ENCODE data around the gene KCTD4. TPM values are rescaled to one million over a fixed set of nuclear protein-coding genes. Genes with fewer than 3 reads are reported as not detected.
A peak's percentile ranks its signal among the peaks of the same experiment; 100 is the strongest.

The KCTD4 gene
- total RNA-seq, 6 experiments from 2014 or later: not detected

DNA sequence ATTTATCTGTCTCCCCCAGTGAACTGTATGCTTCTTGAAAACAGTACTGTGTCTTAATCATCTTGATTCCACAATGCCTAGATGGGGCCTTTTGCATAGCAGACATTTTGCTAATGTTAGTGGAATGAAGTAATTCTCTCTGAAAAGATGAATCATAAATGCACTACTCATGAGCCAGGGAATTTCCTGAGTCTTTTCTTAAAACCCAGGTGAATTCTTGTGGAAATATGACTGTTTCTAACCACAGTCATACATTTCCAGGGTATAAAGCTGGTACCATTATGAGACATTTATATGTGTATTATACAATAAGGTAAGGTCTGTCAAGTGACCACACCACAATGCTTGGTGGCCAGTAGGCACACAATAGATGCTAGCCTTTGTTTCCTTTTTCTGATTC lies 5.5 kb upstream of the KCTD4 start:
- H3K27me3 ChIP-seq: no peaks in the 10 kb centered on the region
- TF ChIP-seq CTCF (IDR thresholded peaks at IDR 0.05) (no peak), POLR2A (IDR thresholded peaks at IDR 0.05) (no peak)
- ATAC-seq (peak in 2 of 4 donors; percentile 16 to 44), DNase-seq (no peak)
- H3K4me3 ChIP-seq: no peak overlapping the region
- no peaks in the 10 kb centered on the region for H3K9me3 ChIP-seq
- H3K36me3 ChIP-seq: no peaks in the 10 kb centered on the region
- H3K4me1 ChIP-seq: peaks cover 0 to 8% (median 0%) of the 10 kb centered on the region in 4 donors
- peak overlapping the region in 1 of 3 donors; percentile 3 for H3K27ac ChIP-seq
- intact Hi-C loops (cut with DNase I): no loop called here

DNA sequence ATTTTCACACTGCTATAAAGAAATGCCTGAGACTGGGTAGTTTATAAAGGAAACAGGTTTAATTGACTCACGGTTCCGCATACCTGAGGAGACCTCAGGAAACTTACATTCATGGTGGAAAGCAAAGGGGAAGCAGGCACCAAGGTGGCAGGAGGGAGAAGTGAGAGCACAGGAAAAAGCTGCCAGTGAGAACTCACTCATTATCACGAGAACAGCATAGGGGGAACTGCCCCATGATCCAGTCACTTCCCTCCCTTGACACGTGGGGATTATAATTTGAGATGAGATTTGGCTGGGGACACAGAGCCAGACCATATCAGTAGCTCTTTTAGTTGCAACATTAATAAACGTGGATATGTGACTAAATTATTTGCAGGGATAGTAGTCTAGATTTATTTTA lies 4.3 kb upstream of the KCTD4 start:
- 67% methylated on average over 5 of the region's 5 CpGs for WGBS (ENCODE audit: insufficient coverage, low coverage, low lambda C conversion rate, missing lambda C conversion rate)
- TF ChIP-seq POLR2A (IDR thresholded peaks at IDR 0.05): no peak
- no peak for TF ChIP-seq CTCF (IDR thresholded peaks at IDR 0.05)
- Histone ChIP-seq H3K4me3 (no peak overlapping the region), H3K4me1 (peaks cover 0 to 8% (median 0%) of the 10 kb centered on the region in 4 donors), H3K9me3 (no peaks in the 10 kb centered on the region), H3K27ac (no peak overlapping the region), H3K27me3 (no peaks in the 10 kb centered on the region), H3K36me3 (no peaks in the 10 kb centered on the region)
- intact Hi-C loops (cut with DNase I): no loop called here
- no peak for DNase-seq
- no peak for ATAC-seq

DNA sequence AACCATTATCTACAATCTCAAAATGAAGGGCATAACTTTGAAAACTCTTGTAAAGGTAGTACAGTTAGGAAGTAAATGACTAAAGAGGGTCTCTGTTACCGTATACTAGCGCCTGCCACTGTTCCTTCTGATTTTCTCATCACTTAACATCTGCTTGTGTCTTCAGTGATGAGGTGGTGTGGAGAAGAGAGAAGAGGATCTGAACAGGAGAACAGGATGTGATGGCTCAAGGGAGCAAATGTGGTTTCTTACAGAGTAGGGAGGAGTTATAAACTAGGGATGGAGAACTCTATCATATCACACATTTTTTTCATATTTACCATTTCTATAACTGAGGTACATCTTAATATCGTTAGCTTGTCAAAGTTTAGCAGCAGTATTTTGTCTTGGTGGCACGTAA lies 1.1 kb downstream of the KCTD4 start:
- TF ChIP-seq POLR2A (IDR thresholded peaks at IDR 0.05): no peak
- TF ChIP-seq CTCF (IDR thresholded peaks at IDR 0.05): no peak
- ATAC-seq: no peak
- Histone ChIP-seq H3K4me3 (no peak overlapping the region), H3K27ac (no peak overlapping the region), H3K9me3 (no peaks in the 10 kb centered on the region), H3K27me3 (no peaks in the 10 kb centered on the region), H3K36me3 (no peaks in the 10 kb centered on the region), H3K4me1 (peaks cover 0 to 13% (median 2%) of the 10 kb centered on the region in 4 donors)
- intact Hi-C loops (cut with DNase I): no loop called here
- DNase-seq: no peak
- WGBS (ENCODE audit: insufficient coverage, low coverage, low lambda C conversion rate, missing lambda C conversion rate): 82% methylated on average over 4 of the region's 4 CpGs

DNA sequence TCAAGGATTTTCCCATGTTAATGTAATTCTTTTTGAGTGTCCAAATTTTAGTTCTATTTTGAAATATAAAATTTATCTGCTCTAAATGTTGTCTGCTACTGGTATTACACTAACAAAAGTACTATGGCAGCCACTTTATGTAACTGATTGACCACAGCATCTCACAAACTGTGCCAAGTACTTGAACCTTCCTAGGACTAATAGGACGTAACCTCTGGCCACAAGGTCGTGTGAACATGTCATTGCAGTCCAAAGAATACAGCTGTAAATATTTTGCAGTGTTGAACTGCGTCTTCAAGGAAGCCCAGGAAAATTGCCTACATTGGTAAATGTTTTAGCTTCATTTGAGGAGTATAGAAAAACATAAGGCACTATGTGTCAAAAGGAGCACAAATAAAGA lies 1.9 kb downstream of the KCTD4 start:
- peak in 2 of 4 donors; percentile 32 to 34 for ATAC-seq
- Histone ChIP-seq H3K4me3 (no peak overlapping the region), H3K4me1 (peaks cover 0 to 13% (median 2%) of the 10 kb centered on the region in 4 donors), H3K27ac (no peak overlapping the region), H3K9me3 (no peaks in the 10 kb centered on the region), H3K36me3 (no peaks in the 10 kb centered on the region), H3K27me3 (no peaks in the 10 kb centered on the region)
- intact Hi-C loops (cut with DNase I): no loop called here
- TF ChIP-seq CTCF (IDR thresholded peaks at IDR 0.05) (no peak), POLR2A (IDR thresholded peaks at IDR 0.05) (no peak)
- WGBS (ENCODE audit: insufficient coverage, low coverage, low lambda C conversion rate, missing lambda C conversion rate): 30% methylated on average over 3 of the region's 3 CpGs
- no peak for DNase-seq

- Histone ChIP-seq H3K4me1 (peaks cover 0 to 13% (median 2%) of the 10 kb centered on the region in 4 donors), H3K36me3 (no peaks in the 10 kb centered on the region), H3K27ac (no peak overlapping the region), H3K9me3 (no peaks in the 10 kb centered on the region), H3K27me3 (no peaks in the 10 kb centered on the region), H3K4me3 (no peak overlapping the region)
- TF ChIP-seq POLR2A (IDR thresholded peaks at IDR 0.05) (no peak), CTCF (IDR thresholded peaks at IDR 0.05) (no peak)
- DNase-seq (no peak), ATAC-seq (peak in 2 of 4 donors; percentile 21 to 31)
- intact Hi-C loops (cut with DNase I): no loop called here
- 74% methylated on average over 2 of the region's 2 CpGs for WGBS (ENCODE audit: insufficient coverage, low coverage, low lambda C conversion rate, missing lambda C conversion rate)
These were observed 2.8 kb downstream of the KCTD4 start for GRCh38 chr13:45198041-45198440.

Data from right lobe of liver (tissue), 6 donors.